Fibroblast of lung (primary cell): Measurements from ENCODE around the gene GJE1. TPM values are rescaled to one million over a fixed set of nuclear protein-coding genes. Genes with fewer than 3 reads are reported as not detected.

ENCODE experiments used
- DNase-seq, 2 donors: peaks; one replicate each; pipeline versions ENCODE4 v3.0.0 to v3.0.0-alpha.2; 2010; ENCODE audit warnings: low read depth in 2 of 2
- H2AFZ ChIP-seq: 2 replicates; pipeline ENCODE4 v1.5.1; 2012; ENCODE audit warnings: low read length, control low read depth, inconsistent platforms
- H3K27ac ChIP-seq: 2 replicates; pipeline ENCODE4 v1.5.1; 2011; ENCODE audit warnings: low read length, control low read depth; ENCODE audit not compliant: insufficient read depth
- H3K27me3 ChIP-seq: 2 replicates; pipeline ENCODE4 v1.5.1; 2011; ENCODE audit warnings: mild to moderate bottlenecking, low read length; ENCODE audit not compliant: control insufficient read depth, insufficient read depth
- H3K36me3 ChIP-seq: 2 replicates; pipeline ENCODE4 v1.5.1; 2011; ENCODE audit warnings: low read length; ENCODE audit not compliant: control insufficient read depth, insufficient read depth
- H3K4me1 ChIP-seq: 2 replicates; pipeline ENCODE4 v1.5.1; 2011; ENCODE audit warnings: low read length; ENCODE audit not compliant: control insufficient read depth, insufficient read depth; ENCODE audit errors: extremely low read depth
- H3K4me2 ChIP-seq: 2 replicates; pipeline ENCODE4 v1.5.1; 2011; ENCODE audit warnings: low read length, control low read depth; ENCODE audit not compliant: insufficient read depth; ENCODE audit errors: extremely low read depth
- H3K4me3 ChIP-seq, 4 experiments: fragments of 200-600 bp in 1 of 4; sonication (generic) in 1 of 4; replicated peaks in 1 of 4; 2 replicates each; pipeline ENCODE4 v1.5.1; 2011 to 2016; ENCODE audit warnings: low read length in 4 of 4, low read depth in 3 of 4, mild to moderate bottlenecking in 3 of 4, control low read depth in 2 of 4, inconsistent platforms in 1 of 4, mixed read lengths in 1 of 4; ENCODE audit not compliant: insufficient read depth in 1 of 4; ENCODE audit errors: control extremely low read depth in 1 of 4
- H3K79me2 ChIP-seq: 2 replicates; pipeline ENCODE4 v1.5.1; 2012; ENCODE audit warnings: mild to moderate bottlenecking, low read length, inconsistent platforms; ENCODE audit not compliant: control insufficient read depth, insufficient read depth
- H3K9ac ChIP-seq: 2 replicates; pipeline ENCODE4 v1.5.1; 2011; ENCODE audit warnings: mild to moderate bottlenecking, low read length, control low read depth; ENCODE audit not compliant: insufficient read depth
- H3K9me3 ChIP-seq: 2 replicates; pipeline ENCODE4 v1.5.1; 2012; ENCODE audit warnings: low read depth, low read length; ENCODE audit not compliant: control insufficient read depth, insufficient read depth
- H4K20me1 ChIP-seq: 2 replicates; pipeline ENCODE4 v1.5.1; 2011; ENCODE audit warnings: low read length; ENCODE audit not compliant: control insufficient read depth, insufficient read depth; ENCODE audit errors: extremely low read depth
- CTCF ChIP-seq, 2 donors: IDR thresholded peaks in 1 of 2; conservative IDR thresholded peaks in 1 of 2; 1 replicate in 1 of 2; 2 replicates in 1 of 2; pipeline ENCODE4 v1.5.1; 2011 to 2012; ENCODE audit warnings: low read length in 2 of 2, control low read depth in 1 of 2, inconsistent platforms in 1 of 2, low read depth in 1 of 2, mild to moderate bottlenecking in 1 of 2
- EZH2 ChIP-seq: IDR thresholded peaks from 2 replicates; pipeline ENCODE4 v1.5.1; 2012; ENCODE audit warnings: low read length, control low read depth, mild to moderate bottlenecking; ENCODE audit errors: missing control alignments
- polyA plus RNA-seq, 2 donors: library from polyadenylated mRNA; depleted of rRNA in 1 of 2; stranded (reverse) in 1 of 2; unstranded in 1 of 2; fragments of >200 nt; gene quantifications; 2 replicates each; pipeline ENCODE4 v1.2.1, GENCODE V29; 2011 to 2012; ENCODE audit warnings: missing spikeins in 1 of 2
- total RNA-seq: library from RNA; depleted of rRNA; stranded (reverse); fragments of >200 nt; gene quantifications from 2 replicates; pipeline ENCODE4 v1.2.1, GENCODE V29; 2014

Gene GJE1
- total and polyA plus RNA-seq, 2 donors (not counting 1 experiment from before 2014, with no cell fraction given) = not detected

GRCh38 chr6:142182004-142182403, 49.3 kb downstream of the GJE1 start:
- no peak overlapping the region for H2AFZ ChIP-seq
- H4K20me1 ChIP-seq = no peaks in the 10 kb centered on the region
- no peaks in the 10 kb centered on the region for H3K27me3 ChIP-seq
- H3K4me3 ChIP-seq = no peak overlapping the region
- H3K4me1 ChIP-seq = no peaks in the 10 kb centered on the region
- no peaks in the 10 kb centered on the region for H3K9me3 ChIP-seq
- H3K79me2 ChIP-seq = no peaks in the 10 kb centered on the region
- H3K27ac ChIP-seq = no peak overlapping the region
- DNase-seq = no peak
- no peak overlapping the region for H3K4me2 ChIP-seq
- peaks cover 1% of the 10 kb centered on the region for H3K36me3 ChIP-seq
- no peak overlapping the region for H3K9ac ChIP-seq
- no peak for TF ChIP-seq EZH2
- no peak for TF ChIP-seq CTCF (conservative IDR thresholded peaks at IDR 0.05 in 1 of 2, IDR thresholded peaks at IDR 0.05 in 1 of 2; ENCODE audit: low read depth in 1 of 2, low read length in 2 of 2)

GRCh38 chr6:142183351-142183750, 50.6 kb downstream of the GJE1 start:
- TF ChIP-seq EZH2 (no peak), CTCF (conservative IDR thresholded peaks at IDR 0.05 in 1 of 2, IDR thresholded peaks at IDR 0.05 in 1 of 2; ENCODE audit: low read depth in 1 of 2, low read length in 2 of 2) (no peak)
- Histone ChIP-seq H3K36me3 (no peaks in the 10 kb centered on the region), H3K79me2 (no peaks in the 10 kb centered on the region), H3K27ac (no peak overlapping the region), H4K20me1 (no peaks in the 10 kb centered on the region), H3K4me1 (no peaks in the 10 kb centered on the region), H3K27me3 (no peaks in the 10 kb centered on the region), H3K9ac (no peak overlapping the region), H3K4me3 (no peak overlapping the region), H2AFZ (no peak overlapping the region), H3K4me2 (no peak overlapping the region), H3K9me3 (no peaks in the 10 kb centered on the region)
- no peak for DNase-seq

- Histone ChIP-seq H2AFZ (no peak overlapping the region), H4K20me1 (no peaks in the 10 kb centered on the region), H3K9ac (no peak overlapping the region), H3K27ac (no peak overlapping the region), H3K79me2 (no peaks in the 10 kb centered on the region), H3K36me3 (no peaks in the 10 kb centered on the region), H3K4me2 (no peak overlapping the region), H3K4me3 (no peak overlapping the region), H3K27me3 (no peaks in the 10 kb centered on the region), H3K4me1 (no peaks in the 10 kb centered on the region), H3K9me3 (no peaks in the 10 kb centered on the region)
- DNase-seq = no peak
- TF ChIP-seq CTCF (conservative IDR thresholded peaks at IDR 0.05 in 1 of 2, IDR thresholded peaks at IDR 0.05 in 1 of 2; ENCODE audit: low read depth in 1 of 2, low read length in 2 of 2) = no peak
- no peak for TF ChIP-seq EZH2
Measured at GRCh38 chr6:142184307-142184706, 51.6 kb downstream of the GJE1 start.

Other genes with a start within 250 kb of the GJE1 start
- under 0.01 TPM in 1 of 2 replicates, not detected in the other for gene NMBR, start 14.2 kb downstream of the GJE1 start, total RNA-seq
- gene NMBR, start 14.2 kb downstream of the GJE1 start, polyA plus RNA-seq = 0.05 TPM in 1 of 2 replicates, not detected in the other
- gene VTA1, start 14.3 kb downstream of the GJE1 start, total RNA-seq = 25.9 and 26.3 TPM in 2 replicates
- 95.4 and 99.3 TPM in 2 replicates for gene VTA1, start 14.3 kb downstream of the GJE1 start, polyA plus RNA-seq
- gene ADGRG6, start 169.1 kb downstream of the GJE1 start, total RNA-seq = 30.0 and 49.9 TPM in 2 replicates
- gene ADGRG6, start 169.1 kb downstream of the GJE1 start, polyA plus RNA-seq = 23.4 and 67.2 TPM in 2 replicates